ENCODE data around the gene OOSP1. TPM values are rescaled to one million over a fixed set of nuclear protein-coding genes. Genes with fewer than 3 reads are reported as not detected.
A peak's percentile ranks its signal among the peaks of the same experiment; 100 is the strongest.

Gene OOSP1
- polyA plus RNA-seq, 3 donors: not detected

- DNase-seq: no peak
- H3K9me3 ChIP-seq (replicated peaks in 1 of 2; ENCODE audit: control insufficient read depth in 1 of 2, insufficient read depth in 1 of 2, low read length in 2 of 2): peaks cover 41 to 59% of the 10 kb centered on the region in 2 donors
- no peaks in the 10 kb centered on the region for H3K27me3 ChIP-seq (ENCODE audit: control insufficient read depth in 2 of 2, insufficient read depth in 2 of 2, low read length in 2 of 2)
- H2AFZ ChIP-seq (ENCODE audit: insufficient read depth, low read depth, low read length, poor library complexity, severe bottlenecking): no peak overlapping the region
- Mint-ChIP-seq H3K4me1 (no peaks in the 10 kb centered on the region), H3K27me3 (ENCODE audit: low read depth in 3 of 3) (no peaks in the 10 kb centered on the region), H3K27ac (no peak overlapping the region), H3K36me3 (peaks cover 0 to 4% of the 10 kb centered on the region in 2 donors), H3K4me3 (no peak overlapping the region), H3K9me3 (peaks cover 41 to 66% (median 53%) of the 10 kb centered on the region in 7 donors)
- H3K9ac ChIP-seq (ENCODE audit: insufficient read depth, low read length, poor library complexity, severe bottlenecking): no peak overlapping the region
- H3K4me3 ChIP-seq (replicated peaks in 1 of 3; ENCODE audit: low read depth in 2 of 3, low read length in 3 of 3): peak overlapping the region in 1 of 3 experiments; percentile 23
- no peaks in the 10 kb centered on the region for H4K20me1 ChIP-seq (ENCODE audit: insufficient read depth, low read length)
- no peaks in the 10 kb centered on the region for H3K36me3 ChIP-seq (replicated peaks in 1 of 2; ENCODE audit: control insufficient read depth in 1 of 2, insufficient read depth in 2 of 2, low read length in 2 of 2)
- H3K79me2 ChIP-seq (ENCODE audit: insufficient read depth, low read length): no peaks in the 10 kb centered on the region
- no peak overlapping the region for H3K4me2 ChIP-seq (replicated peaks; ENCODE audit: extremely low read depth, low read length, poor library complexity, severe bottlenecking)
- no peaks in the 10 kb centered on the region for H3K4me1 ChIP-seq (ENCODE audit: control insufficient read depth in 1 of 2, insufficient read depth in 2 of 2, low read length in 2 of 2)
- no peak for TF ChIP-seq CTCF (IDR thresholded peaks at IDR 0.05)
- intact Hi-C loops (cut with micrococcal nuclease): no loop called here
- no CpG with 5 or more reads among the region's 6 CpGs for WGBS (ENCODE audit: insufficient coverage)
- H3K27ac ChIP-seq (ENCODE audit: low read depth in 1 of 2, low read length in 2 of 2): no peak overlapping the region
Observed at GRCh38 chr11:59923813-59924212, 14.4 kb upstream of the OOSP1 start.

GRCh38 chr11:59931688-59932087, 6.5 kb upstream of the OOSP1 start:
- Histone ChIP-seq H3K9me3 (replicated peaks in 1 of 2; ENCODE audit: control insufficient read depth in 1 of 2, insufficient read depth in 1 of 2, low read length in 2 of 2) (peaks cover 31% of the 10 kb centered on the region in 2 donors), H3K36me3 (replicated peaks in 1 of 2; ENCODE audit: control insufficient read depth in 1 of 2, insufficient read depth in 2 of 2, low read length in 2 of 2) (no peaks in the 10 kb centered on the region), H3K27ac (ENCODE audit: low read depth in 1 of 2, low read length in 2 of 2) (no peak overlapping the region), H2AFZ (ENCODE audit: insufficient read depth, low read depth, low read length, poor library complexity, severe bottlenecking) (no peak overlapping the region), H3K79me2 (ENCODE audit: insufficient read depth, low read length) (no peaks in the 10 kb centered on the region), H3K9ac (ENCODE audit: insufficient read depth, low read length, poor library complexity, severe bottlenecking) (no peak overlapping the region), H4K20me1 (ENCODE audit: insufficient read depth, low read length) (no peaks in the 10 kb centered on the region), H3K4me2 (replicated peaks; ENCODE audit: extremely low read depth, low read length, poor library complexity, severe bottlenecking) (no peak overlapping the region), H3K4me3 (replicated peaks in 1 of 3; ENCODE audit: low read depth in 2 of 3, low read length in 3 of 3) (no peak overlapping the region), H3K27me3 (ENCODE audit: control insufficient read depth in 2 of 2, insufficient read depth in 2 of 2, low read length in 2 of 2) (no peaks in the 10 kb centered on the region), H3K4me1 (ENCODE audit: control insufficient read depth in 1 of 2, insufficient read depth in 2 of 2, low read length in 2 of 2) (no peaks in the 10 kb centered on the region)
- intact Hi-C loops (cut with micrococcal nuclease): no loop called here
- H3K27ac Mint-ChIP-seq: no peak overlapping the region
- no peaks in the 10 kb centered on the region for H3K36me3 Mint-ChIP-seq
- DNase-seq: no peak
- no peak for TF ChIP-seq CTCF (IDR thresholded peaks at IDR 0.05)
- WGBS (ENCODE audit: insufficient coverage): no CpG with 5 or more reads among the region's 1 CpG
- H3K4me1 Mint-ChIP-seq: no peaks in the 10 kb centered on the region
- H3K4me3 Mint-ChIP-seq: no peak overlapping the region
- no peaks in the 10 kb centered on the region for H3K27me3 Mint-ChIP-seq (ENCODE audit: low read depth in 3 of 3)
- peaks cover 15 to 51% (median 31%) of the 10 kb centered on the region in 7 donors for H3K9me3 Mint-ChIP-seq

Data from CD14-positive monocyte (primary cell).